Measurements from ENCODE around the gene EFHC1.

EFHC1 gene

GRCh38 chr6:52519618-52520017 lies 99.5 kb downstream of the EFHC1 start:
- H3K27ac ChIP-seq, result no peak overlapping the region
- TF ChIP-seq CTCF (conservative IDR thresholded peaks at IDR 0.05), result no peak
- TF ChIP-seq ZFX (IDR thresholded peaks at IDR 0.05), result no peak

- H3K27ac ChIP-seq, result no peak overlapping the region
- no peak for TF ChIP-seq ZFX (IDR thresholded peaks at IDR 0.05)
- no peak for TF ChIP-seq CTCF (conservative IDR thresholded peaks at IDR 0.05)
These were observed 102.0 kb downstream of the EFHC1 start for GRCh38 chr6:52522151-52522626.

GRCh38 chr6:52522655-52523054 lies 102.5 kb downstream of the EFHC1 start:
- H3K27ac ChIP-seq, result no peak overlapping the region
- no peak for TF ChIP-seq ZFX (IDR thresholded peaks at IDR 0.05)
- TF ChIP-seq CTCF (conservative IDR thresholded peaks at IDR 0.05), result no peak

GRCh38 chr6:52523378-52524142 lies 103.4 kb downstream of the EFHC1 start:
- no peak overlapping the region for H3K27ac ChIP-seq
- TF ChIP-seq ZFX (IDR thresholded peaks at IDR 0.05), result no peak
- TF ChIP-seq CTCF (conservative IDR thresholded peaks at IDR 0.05), result no peak

- TF ChIP-seq CTCF (conservative IDR thresholded peaks at IDR 0.05), result no peak
- H3K27ac ChIP-seq, result no peak overlapping the region
These were observed 104.8 kb downstream of the EFHC1 start for GRCh38 chr6:52524918-52525317.

GRCh38 chr6:52526634-52527033 lies 106.5 kb downstream of the EFHC1 start:
- TF ChIP-seq CTCF (conservative IDR thresholded peaks at IDR 0.05), result no peak
- TF ChIP-seq ZFX (IDR thresholded peaks at IDR 0.05), result no peak
- no peak overlapping the region for H3K27ac ChIP-seq

- no peak overlapping the region for H3K27ac ChIP-seq
- TF ChIP-seq CTCF (conservative IDR thresholded peaks at IDR 0.05), result no peak
- TF ChIP-seq ZFX (IDR thresholded peaks at IDR 0.05), result no peak
These were observed 107.3 kb downstream of the EFHC1 start for GRCh38 chr6:52527436-52527835.
